Endometrium (tissue), 2 donors: ENCODE measurements around the gene SLC6A19.

ENCODE experiments used
- FAIRE-seq: peaks from 2 replicates; lab custom pipeline; 2012; peaks lifted over from hg19 to GRCh38; lab: Jason Lieb, UNC
- donor health status: control.
- donor health status: control.

SLC6A19 gene

DNA sequence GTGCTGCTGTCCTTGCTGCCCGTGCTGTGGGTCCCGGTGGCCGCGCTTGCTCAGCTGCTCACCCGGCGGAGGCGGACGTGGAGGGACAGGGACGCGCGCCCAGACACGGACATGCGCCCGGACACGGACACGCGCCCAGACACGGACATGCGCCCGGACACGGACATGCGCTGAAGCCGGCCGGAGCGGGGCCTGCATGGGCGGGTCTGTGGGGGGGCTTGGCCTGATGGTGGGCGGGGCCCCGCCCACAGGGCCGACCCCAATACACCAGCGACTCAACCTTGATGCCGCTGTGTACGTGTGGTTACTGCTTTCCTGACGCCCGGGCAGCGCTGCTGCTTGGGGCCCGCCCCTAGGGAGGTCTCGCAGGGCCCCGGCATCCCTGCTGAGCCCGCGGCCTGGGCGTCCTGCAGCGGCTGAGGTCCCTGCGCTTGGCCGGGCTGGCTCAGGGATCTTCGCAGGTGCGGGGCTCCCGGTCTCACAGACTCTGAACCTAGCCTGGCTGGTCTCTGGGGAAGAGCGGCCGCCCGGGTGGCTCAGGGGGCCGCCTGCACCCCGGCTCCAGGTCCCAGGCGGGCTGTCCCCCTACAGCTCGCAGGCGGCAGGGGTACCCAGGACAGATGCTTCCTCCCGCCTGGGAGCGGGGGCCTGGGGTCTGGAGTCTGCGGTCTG is 44.6 kb downstream of the SLC6A19 start:
- FAIRE-seq = no peak

DNA sequence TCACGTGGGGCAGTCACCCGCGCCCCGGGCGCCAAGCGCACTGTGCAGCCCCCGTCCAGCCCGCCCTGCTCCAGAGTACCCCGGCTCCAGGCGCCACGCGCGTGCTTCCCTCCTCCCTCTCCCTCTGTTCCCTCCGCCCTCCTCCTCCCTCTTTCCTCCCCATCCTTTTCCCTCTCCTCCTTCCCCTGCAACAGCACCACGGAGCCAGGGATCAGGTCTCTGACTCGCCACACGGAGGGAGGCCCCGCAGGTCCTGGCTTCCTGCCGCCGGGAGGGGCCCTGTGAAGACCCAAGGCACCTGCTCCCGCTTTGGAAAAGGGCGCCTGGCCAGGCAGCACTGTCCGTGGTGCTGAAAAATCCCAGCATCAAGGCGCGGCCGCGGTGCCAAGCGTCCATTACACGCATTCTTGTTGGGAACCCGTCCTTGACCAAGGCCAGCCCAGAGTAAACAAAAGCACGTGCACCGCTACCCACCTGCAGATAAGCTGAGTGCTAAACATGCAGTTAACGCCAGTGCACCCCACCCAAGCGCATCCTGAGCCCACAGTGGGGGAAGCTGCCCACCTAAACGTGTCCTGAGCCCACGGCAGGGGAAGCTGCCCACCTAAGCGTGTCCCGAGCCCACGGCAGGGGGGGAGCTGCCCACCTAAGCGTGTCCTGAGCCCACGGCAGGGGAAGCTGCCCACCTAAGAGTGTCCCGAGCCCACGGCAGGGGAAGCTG is 45.5 kb downstream of the SLC6A19 start:
- no peak for FAIRE-seq

DNA sequence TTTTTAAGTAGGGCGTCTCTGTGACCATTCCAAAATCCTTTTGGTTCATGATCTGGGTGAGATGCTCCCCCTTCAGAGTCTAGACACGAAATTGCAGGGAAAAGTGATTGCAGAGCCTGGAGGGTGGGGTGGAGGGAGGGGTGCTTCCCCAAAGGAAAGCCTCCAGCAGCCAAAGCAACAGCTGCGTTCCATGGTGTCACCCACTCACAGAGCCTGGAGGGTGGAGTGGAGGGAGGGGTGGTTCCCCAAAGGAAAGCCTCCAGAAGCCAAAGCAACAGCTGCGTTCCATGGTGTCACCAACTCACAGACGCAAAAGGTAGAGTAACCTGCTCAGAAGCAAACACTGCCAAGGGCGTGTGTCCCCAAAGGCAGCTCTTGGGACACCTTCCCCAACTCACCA is 46.4 kb downstream of the SLC6A19 start:
- no peak for FAIRE-seq

DNA sequence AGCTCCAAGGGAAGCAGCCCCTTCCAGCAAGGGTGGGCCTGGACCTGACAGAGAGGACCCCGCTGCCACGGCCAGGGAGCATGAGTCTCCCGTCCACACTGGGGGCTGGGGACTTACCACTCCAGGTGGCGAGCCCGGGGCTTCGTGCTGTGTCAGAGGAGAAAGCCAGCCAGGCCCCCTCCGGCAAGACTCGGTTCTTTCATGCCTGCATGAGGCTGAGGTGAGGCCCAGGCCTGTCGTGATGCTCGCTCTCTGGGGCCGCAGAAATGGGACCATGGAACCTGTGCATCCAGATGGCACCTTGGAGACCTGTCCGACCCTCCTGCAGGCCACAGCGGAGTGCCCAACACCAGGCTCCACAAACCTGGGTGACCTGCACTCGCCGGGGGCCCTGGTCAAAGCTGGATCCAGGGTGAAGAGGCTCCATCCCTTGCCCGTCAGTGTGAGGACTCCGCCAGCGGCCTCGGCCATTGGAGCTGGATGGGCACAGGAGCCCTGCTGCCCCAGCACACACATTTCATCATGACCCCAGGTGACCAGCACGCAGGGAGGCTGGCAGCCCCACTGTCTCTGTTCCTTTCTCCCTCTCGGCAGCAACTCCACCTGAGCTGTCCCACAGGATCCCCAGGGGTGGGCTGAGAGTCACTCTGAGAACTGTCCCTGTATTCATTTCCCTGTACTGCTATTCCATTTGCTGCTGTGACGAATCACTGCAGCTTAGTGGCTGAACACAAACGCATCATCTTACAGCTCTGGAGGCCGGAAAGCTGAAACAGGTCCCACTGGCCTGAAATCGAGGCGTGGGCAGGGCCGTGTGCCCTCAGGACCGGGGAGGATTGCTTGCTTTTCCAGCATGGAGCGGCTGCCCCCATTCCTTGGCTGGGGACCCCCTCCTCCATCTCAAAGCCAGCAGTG is 48.2 kb downstream of the SLC6A19 start:
- no peak for FAIRE-seq

DNA sequence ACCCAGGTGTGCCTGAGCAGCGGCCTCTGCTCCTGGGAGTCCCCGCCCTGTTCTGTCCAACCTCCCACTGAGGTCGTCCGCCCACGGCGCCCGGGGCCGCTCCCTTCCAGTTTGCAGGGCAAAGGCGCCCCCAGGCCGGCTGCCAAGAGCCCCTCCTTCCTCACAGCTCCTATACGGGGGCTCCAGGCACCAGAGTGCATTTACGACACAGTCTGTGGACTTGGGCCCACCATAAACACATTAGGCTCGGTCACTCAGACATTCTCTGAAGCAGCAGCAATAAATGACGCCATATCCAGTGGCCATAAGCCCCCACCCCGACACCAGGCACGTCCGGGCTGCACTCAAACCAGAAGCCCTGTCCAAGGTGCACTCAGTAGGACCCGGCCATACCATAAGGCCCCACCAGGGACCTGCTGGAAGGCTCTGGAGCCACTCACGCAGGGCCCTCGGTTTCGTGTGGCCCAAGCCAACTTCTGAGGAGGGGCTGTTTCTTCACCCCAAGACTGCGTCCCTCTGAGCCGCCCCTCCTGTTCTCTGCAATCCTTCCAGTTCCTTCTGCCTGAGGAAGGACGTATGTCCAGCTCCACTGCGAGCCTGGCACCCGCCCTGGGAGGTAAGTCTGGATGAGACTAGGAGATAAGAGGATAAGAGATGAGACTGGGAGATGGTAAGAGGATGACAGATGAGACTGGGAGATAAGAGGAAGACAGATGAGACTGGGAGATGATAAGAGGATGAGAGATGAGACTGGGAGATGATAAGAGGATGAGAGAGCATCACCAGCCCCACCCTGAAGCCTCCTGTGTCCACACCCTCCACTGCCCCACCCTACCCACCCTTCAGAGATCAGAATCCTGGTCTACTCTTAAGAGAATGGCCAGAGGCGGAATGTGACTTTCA is 50.5 kb downstream of the SLC6A19 start:
- FAIRE-seq = no peak

DNA sequence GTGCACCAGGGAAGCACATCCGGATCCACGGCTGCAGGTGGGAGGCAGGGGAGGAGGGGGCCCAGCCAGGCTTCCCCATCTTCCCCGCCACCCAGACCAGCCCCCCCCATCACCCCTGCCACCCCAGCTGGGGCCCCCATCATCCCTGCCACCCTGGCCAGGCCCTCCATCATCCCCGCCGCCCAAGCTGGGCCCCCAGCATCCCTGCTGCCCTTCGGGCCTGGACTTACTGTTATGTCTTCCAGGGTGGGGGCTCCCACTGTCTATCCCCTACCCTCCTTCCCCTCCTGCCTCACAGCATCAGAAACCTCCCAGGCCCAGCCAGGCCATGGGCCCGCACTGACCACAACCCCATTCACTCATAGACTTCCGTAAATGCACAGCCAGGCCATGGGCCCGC is 51.3 kb downstream of the SLC6A19 start:
- FAIRE-seq = no peak

DNA sequence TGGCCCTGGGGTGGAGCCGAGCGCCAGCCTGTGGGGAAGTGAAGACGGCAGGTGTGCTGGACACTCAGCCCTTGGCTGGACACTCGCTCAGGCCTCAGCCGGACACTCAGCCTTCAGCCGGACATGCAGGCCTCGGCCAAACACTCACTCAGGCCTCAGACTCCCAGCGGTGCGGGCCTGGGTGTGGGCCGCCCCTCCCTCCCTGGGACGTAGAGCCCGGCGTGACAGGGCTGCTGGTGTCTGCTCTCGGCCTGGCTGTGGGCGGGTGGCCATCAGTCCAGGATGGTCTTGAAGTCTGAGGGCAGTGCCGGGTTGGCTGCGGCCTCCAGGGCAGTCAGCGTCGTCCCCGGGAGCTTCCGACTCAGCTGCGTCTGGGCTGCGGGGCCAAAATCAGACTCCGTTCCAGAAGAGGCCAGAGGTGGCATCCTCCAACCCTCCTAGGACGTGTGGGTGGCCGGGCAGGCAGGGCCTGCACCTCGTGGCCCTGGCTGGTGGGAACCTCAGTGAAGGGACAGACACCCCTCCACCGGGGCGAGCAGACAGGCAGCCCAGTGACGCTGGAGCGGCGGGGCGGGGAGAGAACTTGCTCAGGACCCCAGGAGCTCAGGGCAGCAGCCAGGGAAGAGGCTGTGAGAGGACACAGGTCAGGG is 52.2 kb downstream of the SLC6A19 start:
- FAIRE-seq = no peak

DNA sequence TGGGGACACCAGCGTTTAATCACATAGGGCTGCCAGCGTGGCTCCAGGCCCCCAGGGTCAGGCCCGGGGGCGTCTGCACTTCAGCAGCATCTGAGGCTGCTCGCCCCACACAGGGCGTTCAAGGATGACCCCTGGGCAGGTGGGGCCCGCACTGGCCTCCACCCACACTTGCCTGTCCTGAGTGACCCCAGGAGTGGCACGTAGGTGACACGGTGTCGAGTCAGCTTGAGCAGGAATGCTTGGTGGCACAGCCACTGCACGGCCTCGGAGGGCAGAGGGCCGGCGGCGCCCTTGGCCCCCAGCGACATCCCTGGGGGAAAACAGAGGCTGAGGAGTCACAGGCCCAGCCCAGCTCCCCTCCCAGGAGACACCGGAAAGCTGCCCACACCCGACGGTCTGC is 52.8 kb downstream of the SLC6A19 start:
- FAIRE-seq = no peak

DNA sequence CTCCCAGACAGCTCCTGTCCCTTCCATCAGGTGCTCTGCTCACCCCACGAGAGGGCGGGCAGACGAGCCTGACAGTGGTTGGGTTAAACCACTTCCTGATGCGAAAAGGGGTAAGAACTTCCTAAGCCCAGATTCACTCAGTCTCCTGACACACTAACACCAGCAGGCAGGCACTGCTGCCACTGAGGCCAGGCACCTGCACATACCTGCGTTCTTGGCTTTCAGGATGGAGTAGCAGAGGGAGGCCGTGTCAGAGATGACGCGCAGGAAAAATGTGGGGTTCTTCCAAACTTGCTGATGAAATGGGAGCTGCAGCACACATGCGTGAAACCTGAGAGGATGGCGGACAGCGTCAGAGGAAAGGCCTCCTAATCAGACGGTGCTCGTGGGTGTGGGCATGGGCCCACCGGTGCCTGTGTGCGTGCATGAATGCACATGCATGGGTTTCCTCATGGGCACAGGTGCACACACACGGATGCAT is 53.7 kb downstream of the SLC6A19 start:
- no peak for FAIRE-seq

DNA sequence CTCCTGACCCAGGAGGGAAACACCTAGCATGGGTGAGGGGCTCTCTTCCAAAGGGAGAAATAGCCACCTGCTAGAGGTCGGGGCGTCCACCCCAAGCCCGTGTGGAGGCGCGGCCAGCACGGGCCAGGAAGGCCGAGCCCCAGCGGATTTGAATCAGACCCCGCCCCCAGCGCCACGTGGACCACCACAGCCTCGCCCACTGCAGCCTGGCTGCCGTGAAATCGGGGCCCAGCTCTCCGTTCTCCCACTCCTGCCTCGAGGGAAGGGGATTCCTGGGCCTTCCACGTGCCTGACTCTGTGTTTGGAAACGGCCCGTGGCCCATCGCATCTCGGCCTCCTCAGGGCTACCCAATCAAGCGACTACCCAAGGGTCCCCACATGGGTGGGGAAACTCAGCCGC is 55.4 kb downstream of the SLC6A19 start:
- FAIRE-seq = no peak

DNA sequence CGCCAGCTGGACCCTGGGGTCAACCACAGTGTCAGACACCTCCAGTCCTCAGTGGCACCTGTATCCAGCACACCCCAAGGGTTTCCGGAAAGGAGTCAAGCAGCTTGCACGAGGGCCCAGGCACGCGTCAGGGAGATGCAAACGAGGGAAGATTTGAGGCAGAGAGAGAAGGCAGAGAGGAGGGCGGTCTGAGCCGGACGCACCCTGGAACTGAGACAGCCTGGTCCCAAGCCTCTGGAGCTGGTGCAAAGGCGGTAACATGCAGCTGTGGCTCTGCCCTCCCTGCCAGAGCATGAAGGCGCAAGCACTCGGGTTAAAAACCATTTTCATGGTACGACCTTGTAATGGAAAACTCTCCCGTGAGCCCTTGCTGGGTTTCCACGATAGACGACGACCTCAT is 56.0 kb downstream of the SLC6A19 start:
- no peak for FAIRE-seq

DNA sequence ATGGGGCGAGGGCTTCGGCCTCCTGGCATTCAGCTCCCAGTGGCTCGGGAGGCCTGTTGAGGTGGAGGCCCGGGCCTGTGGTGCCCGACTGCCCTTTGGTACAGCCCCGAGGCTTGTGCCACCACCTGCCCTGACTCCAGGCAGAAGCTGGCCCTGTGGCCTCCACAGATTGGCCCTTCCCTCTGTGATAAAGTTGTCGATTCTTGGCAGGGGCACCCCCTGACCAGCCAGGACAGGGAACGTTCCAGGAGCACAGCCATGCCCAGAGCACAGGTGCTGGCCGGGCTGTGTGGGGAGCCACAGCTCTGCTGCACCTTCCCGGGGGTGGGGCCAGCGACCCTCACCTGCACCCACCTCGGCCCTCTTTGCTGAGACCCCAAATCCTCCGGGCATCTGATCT is 56.4 kb downstream of the SLC6A19 start:
- no peak for FAIRE-seq

DNA sequence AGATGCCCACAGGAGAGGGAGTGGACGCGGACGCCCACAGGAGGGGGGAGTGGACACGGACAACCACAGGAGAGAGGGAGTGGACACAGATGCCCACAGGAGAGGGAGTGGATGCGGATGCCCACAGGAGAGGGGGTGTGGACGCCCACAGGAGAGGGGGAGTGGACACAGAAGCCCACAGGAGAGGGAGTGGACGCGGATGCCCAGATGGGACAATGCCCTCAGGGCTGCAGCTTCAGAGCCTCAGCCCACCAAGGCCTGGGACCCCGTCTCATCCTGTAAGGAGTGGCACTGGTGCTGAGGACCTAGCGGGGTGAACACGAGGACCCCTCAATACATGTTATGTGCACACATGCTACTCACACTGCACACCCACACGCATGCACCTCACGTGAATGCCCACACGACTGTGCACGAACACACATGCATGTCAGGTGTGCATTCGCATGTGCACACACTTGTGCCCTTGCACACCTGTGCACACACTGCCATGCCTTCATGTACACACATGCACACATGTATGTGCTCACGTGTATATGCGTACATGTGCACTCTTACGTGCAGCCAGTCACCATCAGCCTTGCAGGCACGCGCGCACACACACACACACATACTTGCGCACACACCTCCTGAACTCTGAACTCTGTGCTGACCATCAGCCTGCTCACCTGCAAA is 58.5 kb downstream of the SLC6A19 start:
- no peak for FAIRE-seq

DNA sequence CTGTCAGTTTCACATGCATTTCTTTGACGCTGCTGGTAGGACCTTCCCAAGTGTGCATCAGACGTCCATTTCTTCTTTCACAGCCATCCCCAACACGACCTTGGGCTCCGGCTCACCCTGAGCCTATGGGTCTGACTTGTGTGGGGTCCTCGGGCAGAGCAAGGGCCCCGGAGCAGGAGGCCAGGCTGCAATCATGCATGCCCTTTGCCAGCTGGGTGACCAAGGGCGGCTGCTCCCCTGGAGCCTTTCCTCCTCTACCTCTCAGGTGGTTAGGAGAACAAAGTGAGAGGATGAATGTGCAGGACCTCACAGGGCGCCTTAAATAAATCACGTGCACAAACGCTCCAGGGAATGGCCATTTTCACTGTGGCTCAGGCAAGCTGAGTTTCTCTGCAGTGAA is 60.2 kb downstream of the SLC6A19 start:
- no peak for FAIRE-seq

DNA sequence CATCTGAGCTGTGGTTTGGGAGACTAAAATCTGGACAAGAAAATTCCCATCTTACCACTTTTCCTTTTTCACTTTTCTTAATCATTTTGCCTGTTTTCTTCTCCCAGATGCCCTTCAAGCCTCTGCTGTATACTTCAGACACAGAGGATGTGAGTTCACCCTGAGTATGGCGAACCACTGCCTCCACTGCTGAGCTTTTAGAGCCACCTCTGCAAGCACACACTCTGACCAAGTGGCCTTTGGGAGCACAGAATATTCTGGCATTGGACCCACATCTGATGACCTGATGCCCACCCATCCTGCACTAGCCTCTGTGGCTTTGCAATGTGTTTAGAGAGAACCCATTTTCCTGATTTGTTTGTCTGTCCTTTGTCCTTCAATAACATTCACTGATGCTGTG is 61.0 kb downstream of the SLC6A19 start:
- FAIRE-seq = no peak

DNA sequence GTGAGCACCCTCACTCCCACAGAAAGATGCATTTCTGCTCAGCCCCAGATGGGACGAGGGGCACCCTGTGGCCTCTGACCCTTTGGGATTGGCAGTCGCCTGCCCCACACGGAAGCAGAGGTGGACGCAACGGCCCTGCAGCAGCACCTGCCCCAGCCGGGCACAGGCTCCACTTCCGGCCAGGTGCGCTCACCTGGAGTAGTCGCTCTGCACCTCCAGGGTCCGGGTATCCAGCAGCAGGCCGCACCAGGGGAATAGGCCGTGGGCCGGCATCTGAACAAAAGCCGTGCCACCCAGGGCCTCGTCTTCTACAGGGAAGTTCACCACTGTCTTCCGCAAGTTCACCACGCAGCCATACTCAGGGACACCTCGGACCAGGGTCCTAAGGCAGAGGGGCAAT is 62.8 kb downstream of the SLC6A19 start:
- FAIRE-seq = no peak

DNA sequence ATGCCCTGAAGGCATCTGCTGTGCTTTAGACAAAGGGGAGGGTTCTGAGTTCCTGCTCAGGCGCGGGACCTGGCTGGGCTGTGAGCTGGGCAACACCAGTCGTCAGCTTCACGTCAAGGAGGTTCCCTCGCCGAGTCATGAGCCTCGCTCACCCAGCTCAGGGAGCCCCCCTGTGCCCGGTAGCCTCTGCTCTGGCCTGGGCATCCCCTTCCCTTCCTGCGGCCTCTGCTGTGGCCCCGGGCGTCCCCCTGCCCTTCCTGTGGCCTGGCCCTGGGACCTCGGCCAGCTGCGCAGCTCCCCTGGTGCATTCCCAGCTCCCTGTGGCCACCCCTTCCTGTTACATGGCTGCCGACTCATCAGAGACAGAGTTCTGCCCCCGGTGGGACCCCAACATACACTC is 63.6 kb downstream of the SLC6A19 start:
- FAIRE-seq = no peak

DNA sequence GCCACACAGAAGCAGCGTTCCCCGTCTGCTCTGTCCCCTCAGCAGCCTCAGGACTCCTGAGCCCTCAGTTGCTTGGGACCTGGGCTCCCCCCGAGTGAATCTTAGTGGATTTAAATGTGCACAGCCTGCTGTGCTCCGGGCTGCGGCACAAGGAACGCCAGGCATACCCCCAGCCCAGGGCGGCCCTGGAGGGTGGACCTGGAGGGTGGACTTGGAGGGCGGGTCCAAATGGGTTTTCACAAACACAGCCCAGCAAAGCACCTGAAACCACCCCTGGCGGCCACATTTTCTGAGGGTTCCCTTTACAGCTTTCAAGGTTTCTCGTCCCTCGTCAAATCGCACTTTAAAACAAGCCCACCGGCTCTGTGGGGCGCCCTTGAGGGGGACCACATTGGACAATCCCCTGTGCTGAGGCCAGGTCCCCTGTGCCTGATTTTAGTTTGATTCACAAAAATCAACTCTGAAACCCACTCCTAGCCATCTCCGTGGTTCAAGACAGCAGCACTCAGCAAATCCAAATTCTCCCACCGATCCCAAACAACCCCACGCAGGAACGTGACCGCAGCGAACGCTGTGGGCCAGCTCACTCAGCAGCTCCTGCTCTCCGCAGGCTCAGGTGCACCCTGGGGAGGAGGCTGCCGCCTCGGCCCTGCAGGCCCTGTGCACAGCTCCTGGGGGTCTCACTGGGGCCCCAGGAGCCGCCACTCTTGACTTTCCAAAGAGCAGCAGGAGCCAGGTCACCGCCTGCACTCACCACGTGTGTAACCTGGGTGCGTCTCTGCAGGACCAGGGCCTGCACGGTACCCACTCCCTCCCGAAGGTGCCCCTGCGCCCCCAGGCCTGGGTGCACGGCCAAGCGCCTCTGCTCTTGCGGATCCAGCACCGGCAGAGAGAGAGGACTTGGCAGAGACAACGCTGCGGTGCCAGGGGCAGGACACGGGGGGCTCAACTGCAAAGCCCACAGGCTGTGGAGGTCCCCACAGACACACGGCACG is 64.4 kb downstream of the SLC6A19 start:
- no peak for FAIRE-seq

DNA sequence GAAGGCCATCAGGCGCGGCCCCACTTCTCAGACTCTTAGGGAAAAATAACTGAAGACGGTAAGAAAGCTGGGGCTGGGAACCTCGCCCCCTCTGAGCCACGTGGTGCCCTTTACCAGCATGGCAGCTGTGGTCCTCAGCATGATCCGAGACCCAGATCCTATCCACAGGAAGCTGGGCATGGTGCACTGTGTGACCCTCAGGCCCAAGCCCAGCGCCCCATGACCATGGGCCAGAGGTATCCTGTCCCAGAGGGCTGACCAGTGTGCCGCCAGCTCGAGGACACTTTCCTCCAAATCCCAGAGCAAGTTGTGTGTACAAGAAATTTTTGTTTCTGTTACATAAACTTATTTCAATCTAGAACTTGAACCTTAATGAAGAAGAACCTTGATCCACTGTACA is 65.4 kb downstream of the SLC6A19 start:
- FAIRE-seq = no peak
